EL (cell line): ENCODE measurements around the gene THSD7B.
"Not testable (repeated sequence)": the region's sequence is repeated elsewhere in the genome, so short reads cannot be mapped to it uniquely, and the experiment has no call there.

Experiments
- DNase-seq: peaks from one replicate; pipeline ENCODE4 v3.0.0-alpha.2; 2016

THSD7B gene

GRCh38 chr2:137051778-137052398 is 286.5 kb downstream of the THSD7B start:
- DNase-seq = no peak

- no peak for DNase-seq
Measured at GRCh38 chr2:137056704-137057103, 291.4 kb downstream of the THSD7B start.

- not testable (repeated sequence) for DNase-seq
Measured at GRCh38 chr2:137076111-137076765, 310.9 kb downstream of the THSD7B start.

DNA sequence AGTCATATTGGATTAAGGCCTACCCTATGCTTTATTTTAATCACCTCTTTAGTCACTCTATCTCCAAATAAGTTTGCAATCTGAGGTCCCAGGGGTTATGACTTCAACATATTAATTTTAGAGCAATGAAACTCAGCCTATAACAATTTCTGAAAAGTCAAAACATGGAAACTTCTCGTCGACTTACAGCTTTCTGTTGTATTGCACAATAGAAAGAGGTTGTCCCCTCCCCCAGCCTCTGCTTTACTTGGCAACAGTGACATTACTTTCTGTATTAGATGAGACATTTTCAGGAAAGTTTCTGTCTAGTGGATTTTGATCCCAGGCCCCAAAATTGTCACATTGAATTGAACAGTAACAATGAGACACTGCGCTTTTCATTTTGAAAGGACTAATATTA is 326.4 kb downstream of the THSD7B start:
- DNase-seq = no peak

- no peak for DNase-seq
Measured at GRCh38 chr2:137093116-137093515, 327.8 kb downstream of the THSD7B start.

GRCh38 chr2:137096187-137096586 is 330.8 kb downstream of the THSD7B start:
- DNase-seq = no peak

DNA sequence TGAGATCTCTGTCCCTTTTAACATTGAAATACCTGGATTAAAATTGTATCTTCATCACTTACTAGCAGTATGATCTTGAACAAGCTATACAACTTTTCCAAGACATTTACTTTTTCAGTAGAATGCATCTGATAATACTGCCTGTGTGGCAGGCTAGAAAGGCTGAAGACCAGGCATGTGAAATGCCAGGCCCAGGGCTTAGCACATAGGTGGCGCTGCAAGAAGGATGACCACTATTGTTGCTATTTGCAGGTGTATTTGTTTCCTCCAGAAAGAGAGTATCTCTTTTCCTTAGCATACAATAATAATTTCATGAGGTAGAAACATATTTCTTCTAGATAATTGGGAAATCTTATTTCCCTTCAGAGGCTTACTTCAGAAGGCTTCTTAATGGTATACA is 331.3 kb downstream of the THSD7B start:
- DNase-seq = no peak

DNA sequence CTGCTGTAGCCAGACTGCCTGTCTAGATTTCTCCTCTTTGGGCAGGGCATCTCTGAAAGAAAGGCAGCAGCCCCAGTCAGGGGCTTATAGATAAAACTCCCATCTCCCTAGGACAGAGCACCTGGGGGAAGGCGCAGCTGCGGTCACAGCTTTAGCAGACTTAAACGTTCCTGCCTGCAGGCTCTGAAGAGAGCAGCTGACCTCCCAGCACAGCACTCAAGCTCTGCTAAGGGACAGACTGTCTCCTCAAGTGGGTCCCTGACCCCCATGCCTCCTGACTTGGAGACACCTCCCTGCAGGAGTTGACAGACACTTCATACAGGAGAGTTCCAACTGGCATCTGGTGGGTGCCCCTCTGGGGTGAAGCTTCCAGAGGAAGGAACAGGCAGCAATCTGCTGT is 336.5 kb downstream of the THSD7B start:
- not testable (repeated sequence) for DNase-seq

GRCh38 chr2:137107904-137108303 is 342.6 kb downstream of the THSD7B start:
- no peak for DNase-seq

GRCh38 chr2:137111896-137112295 is 346.6 kb downstream of the THSD7B start:
- DNase-seq = no peak

DNA sequence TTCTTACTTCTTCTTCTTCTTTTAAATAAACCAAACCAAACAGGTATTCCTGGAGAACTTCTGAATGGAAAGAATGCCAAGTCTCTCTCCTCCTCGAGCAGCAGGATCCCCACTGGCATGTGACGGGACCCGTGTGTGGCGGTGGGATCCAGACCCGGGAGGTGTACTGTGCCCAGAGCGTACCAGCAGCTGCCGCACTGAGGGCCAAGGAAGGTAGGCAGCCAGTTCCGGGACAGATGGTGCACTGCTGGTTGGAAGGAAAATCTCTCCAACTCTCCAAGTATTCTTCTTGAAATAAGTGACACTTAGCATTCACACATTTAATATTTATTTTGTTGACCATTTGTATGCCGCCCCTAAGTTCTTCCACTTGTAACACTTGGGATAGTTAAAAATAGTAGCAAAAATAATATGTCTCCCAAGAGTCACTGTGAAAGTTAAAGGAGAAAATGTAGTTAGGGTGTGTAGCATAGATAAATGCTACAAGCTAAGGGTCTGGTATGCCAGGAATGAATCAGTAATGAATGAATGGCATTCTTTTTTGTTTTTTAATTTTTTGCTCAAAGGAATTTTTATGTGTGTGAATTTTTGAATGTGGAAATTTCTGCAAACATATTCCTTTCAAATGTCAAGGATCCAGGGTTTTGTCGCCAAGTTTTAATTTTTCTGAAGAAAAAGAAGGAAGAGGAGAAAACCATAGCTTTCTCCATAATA is 349.9 kb downstream of the THSD7B start:
- peak; percentile 26 for DNase-seq

DNA sequence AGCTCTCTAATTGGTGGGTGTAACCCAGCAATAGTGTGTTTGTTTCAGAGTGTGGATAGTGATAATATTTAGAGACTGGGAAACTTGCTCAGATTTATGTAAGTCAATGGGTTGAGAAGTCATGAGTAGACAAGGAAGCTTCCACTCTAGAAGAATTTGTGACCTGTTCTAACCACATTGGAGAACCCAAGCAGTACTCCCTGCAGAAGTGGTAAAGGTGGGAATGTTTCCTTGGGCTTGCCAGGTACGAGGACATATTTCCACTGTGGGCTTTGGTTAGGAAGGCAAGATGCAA is 350.4 kb downstream of the THSD7B start:
- no peak for DNase-seq

DNA sequence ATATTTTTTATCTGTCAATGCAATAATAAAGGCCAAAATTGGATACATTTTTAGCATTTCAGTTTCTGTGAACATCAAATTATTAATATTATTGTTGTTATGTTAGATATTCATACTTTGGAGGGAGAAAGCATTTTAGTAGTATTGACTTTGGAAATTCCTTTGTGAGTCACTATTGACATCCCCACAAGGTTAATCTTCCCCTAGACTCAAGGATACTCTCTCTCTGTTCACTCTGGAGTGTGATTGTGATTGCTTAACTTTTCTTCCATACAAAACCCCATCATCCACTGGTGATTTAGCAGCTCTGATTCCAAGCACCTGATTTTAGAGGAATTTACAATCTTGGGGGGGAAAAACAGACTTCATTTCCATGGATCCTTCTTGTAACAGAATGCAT is 352.0 kb downstream of the THSD7B start:
- peak; percentile 60 for DNase-seq

DNA sequence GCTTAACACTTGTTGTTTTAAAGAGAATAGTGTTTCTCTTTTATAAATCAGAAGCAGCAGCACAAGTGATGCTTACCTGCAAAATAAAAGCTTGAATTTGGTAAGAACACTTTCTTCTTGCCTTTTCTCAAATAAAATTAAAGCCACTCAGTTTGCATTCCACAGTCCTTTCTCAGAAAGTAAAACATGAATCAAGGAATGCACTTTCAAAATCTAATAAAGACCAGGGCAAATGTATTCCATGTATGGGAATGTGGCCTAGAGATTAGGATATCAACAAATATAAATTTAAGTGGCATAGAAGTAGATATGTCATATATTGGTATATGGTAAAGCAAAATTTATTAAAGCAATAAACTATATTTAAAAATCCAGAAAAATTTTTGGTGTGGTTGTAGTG is 352.8 kb downstream of the THSD7B start:
- DNase-seq = peak; percentile 42

- DNase-seq = peak; percentile 61
Measured at GRCh38 chr2:137123226-137123625, 357.9 kb downstream of the THSD7B start.

- DNase-seq = no peak
Measured at GRCh38 chr2:137133225-137133624, 367.9 kb downstream of the THSD7B start.

DNA sequence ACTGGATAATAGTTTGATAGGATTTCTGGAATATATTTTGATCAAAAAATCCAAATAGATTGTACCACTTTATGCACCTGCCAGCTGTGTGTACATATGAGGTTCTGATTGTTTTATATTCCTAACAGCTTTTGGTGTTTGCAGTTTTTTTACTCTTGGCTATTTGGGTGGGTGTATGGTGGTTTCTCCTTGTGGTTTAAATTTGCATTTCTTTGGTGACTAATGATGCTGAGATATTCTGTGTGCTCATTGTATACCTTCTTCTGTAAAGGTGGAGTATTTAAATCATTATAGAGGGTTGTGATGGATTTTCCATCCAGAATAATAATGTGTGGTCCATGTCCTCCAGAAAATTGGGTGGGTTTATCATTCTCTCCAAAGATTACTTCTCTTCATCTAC is 372.9 kb downstream of the THSD7B start:
- no peak for DNase-seq

- DNase-seq = no peak
Measured at GRCh38 chr2:137151731-137152130, 386.4 kb downstream of the THSD7B start.

- no peak for DNase-seq
Measured at GRCh38 chr2:137154946-137155345, 389.6 kb downstream of the THSD7B start.

DNA sequence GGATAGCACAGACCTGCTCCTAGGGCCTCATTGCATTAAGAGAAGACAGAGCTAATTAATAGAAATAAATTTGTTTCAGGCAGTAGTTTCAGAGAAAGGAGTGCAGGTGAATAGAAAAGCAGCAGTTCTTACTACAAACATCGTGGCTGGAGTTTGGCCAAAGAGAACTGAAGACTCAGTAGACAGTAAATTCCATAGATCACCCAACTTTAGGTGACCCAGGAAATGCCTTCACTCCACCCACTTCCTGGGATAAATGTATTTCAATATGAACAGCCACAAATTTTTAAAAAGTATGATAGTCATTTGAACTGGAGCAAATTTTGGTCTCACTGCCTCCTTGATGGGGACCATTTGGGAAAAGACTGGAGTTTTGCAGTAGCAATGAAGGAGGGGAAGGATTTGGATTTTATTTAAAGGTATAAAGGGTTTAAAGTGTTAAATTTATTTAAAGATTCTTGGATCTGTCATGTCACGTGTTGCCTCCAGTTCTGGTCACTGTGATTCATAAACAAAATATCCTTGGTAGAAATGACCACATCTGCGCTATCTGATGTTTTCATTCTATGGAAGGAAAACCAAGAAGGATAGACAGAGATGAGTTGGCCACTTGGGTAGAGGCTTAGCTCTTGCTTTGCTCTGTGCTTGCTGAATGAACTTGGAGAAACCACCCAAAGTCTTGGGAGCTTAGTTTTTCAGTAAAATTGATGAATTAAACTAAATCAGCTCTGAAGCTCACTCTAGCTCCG is 390.2 kb downstream of the THSD7B start:
- peak; percentile 73 for DNase-seq

- DNase-seq = no peak
Measured at GRCh38 chr2:137156221-137156844, 391.0 kb downstream of the THSD7B start.

GRCh38 chr2:137157851-137158250 is 392.5 kb downstream of the THSD7B start:
- no peak for DNase-seq

DNA sequence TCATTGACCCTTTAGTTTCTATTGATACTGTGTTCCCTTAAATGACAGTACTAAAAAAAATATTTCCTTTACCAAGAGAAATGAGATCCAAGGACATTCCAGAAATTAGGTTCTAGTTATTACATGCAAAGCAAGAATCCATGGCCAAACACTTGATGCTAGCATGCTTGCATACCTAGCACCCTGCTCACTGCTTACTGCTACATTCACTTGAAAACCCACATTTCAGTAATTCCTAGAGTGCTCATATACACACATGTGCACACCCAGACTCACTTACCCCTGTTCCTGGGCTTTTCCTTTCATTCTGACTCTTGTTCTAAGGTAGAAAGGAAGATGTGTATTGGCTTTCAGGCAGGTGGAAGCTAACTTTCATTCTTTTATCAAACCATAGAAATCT is 395.9 kb downstream of the THSD7B start:
- DNase-seq = no peak
